ENCODE data around the gene CNTN2. TPM values are rescaled to one million over a fixed set of nuclear protein-coding genes. Genes with fewer than 3 reads are reported as not detected.

The CNTN2 gene
- total RNA-seq, 1 experiment from 2014 or later, result not detected

- CTCF ChIA-PET, result no interaction called here
- no TSS peak for BruUV-seq (replicated peaks)
- peaks cover 30% of the 10 kb centered on the region for H3K36me3 ChIP-seq (ENCODE audit: low read depth)
- TF ChIP-seq EZH2 (IDR thresholded peaks at IDR 0.05; ENCODE audit: low read depth), result no peak
- H3K27me3 ChIP-seq (ENCODE audit: insufficient read depth, low read depth), result no peaks in the 10 kb centered on the region
- H3K9me2 ChIP-seq (ENCODE audit: insufficient read depth), result no peaks in the 10 kb centered on the region
- H4K20me1 ChIP-seq (ENCODE audit: insufficient read depth), result no peaks in the 10 kb centered on the region
- no peaks in the 10 kb centered on the region for H3K79me2 ChIP-seq (ENCODE audit: low read depth)
- no peak overlapping the region for H3K4me3 ChIP-seq
- intact Hi-C loops (cut with micrococcal nuclease; ENCODE audit: unreplicated experiment), result no loop called here
- DNase-seq, result no peak
- H2AFZ ChIP-seq, result no peak overlapping the region
- H3F3A ChIP-seq (ENCODE audit: insufficient read depth, low read depth), result 0 out of 2 replicates have a peak, but pooled peaks cover 2% of the 10 kb centered on the region
- H3K4me2 ChIP-seq, result no peak overlapping the region
- H3K9me3 ChIP-seq (ENCODE audit: insufficient read depth, low read depth), result no peaks in the 10 kb centered on the region
- POLR2A ChIA-PET (ENCODE audit: unreplicated experiment), result no interaction called here
- no peaks in the 10 kb centered on the region for H3K4me1 ChIP-seq (replicated peaks; ENCODE audit: insufficient read depth)
- no peak overlapping the region for H3K27ac ChIP-seq
These were observed 65.5 kb downstream of the CNTN2 start for GRCh38 chr1:205108464-205108863.

GRCh38 chr1:205109269-205109668, 66.3 kb downstream of the CNTN2 start:
- Histone ChIP-seq H3K36me3 (ENCODE audit: low read depth) (peaks cover 33% of the 10 kb centered on the region), H3K4me3 (no peak overlapping the region), H3K27me3 (ENCODE audit: insufficient read depth, low read depth) (no peaks in the 10 kb centered on the region), H3K9me3 (ENCODE audit: insufficient read depth, low read depth) (no peaks in the 10 kb centered on the region), H3K79me2 (ENCODE audit: low read depth) (no peaks in the 10 kb centered on the region), H3K4me2 (no peak overlapping the region), H3K4me1 (replicated peaks; ENCODE audit: insufficient read depth) (no peaks in the 10 kb centered on the region), H2AFZ (no peak overlapping the region), H3K27ac (no peak overlapping the region), H3K9me2 (ENCODE audit: insufficient read depth) (no peaks in the 10 kb centered on the region), H3F3A (ENCODE audit: insufficient read depth, low read depth) (no peaks in the 10 kb centered on the region), H4K20me1 (ENCODE audit: insufficient read depth) (no peaks in the 10 kb centered on the region)
- TF ChIP-seq CTCF (conservative IDR thresholded peaks at IDR 0.05) (no peak), EZH2 (IDR thresholded peaks at IDR 0.05; ENCODE audit: low read depth) (no peak)
- ChIA-PET POLR2A (ENCODE audit: unreplicated experiment) (interaction anchor here (0.5 kb wide), 1 partner anchor 891 kb away, joined by 3 read pairs; no protein-coding TSS in a partner anchor), CTCF (interaction anchor here (0.5 kb wide), 1 partner anchor 120 kb away, joined by 3 read pairs; no protein-coding TSS in a partner anchor)
- BruUV-seq (replicated peaks), result no TSS peak
- intact Hi-C loops (cut with micrococcal nuclease; ENCODE audit: unreplicated experiment), result no loop called here
- no peak for DNase-seq

- no peaks in the 10 kb centered on the region for H3K4me1 ChIP-seq (replicated peaks; ENCODE audit: insufficient read depth)
- no peaks in the 10 kb centered on the region for H4K20me1 ChIP-seq (ENCODE audit: insufficient read depth)
- peaks cover 33% of the 10 kb centered on the region for H3K36me3 ChIP-seq (ENCODE audit: low read depth)
- no peaks in the 10 kb centered on the region for H3K9me2 ChIP-seq (ENCODE audit: insufficient read depth)
- ChIA-PET POLR2A (ENCODE audit: unreplicated experiment) (interaction anchor here (0.5 kb wide), 1 partner anchor 890 kb away, joined by 3 read pairs; no protein-coding TSS in a partner anchor), CTCF (interaction anchor here (0.5 to 0.6 kb wide), 2 partner anchors 119 to 149 kb away, joined by 3 read pairs; no protein-coding TSS in a partner anchor)
- H3K4me3 ChIP-seq, result no peak overlapping the region
- no peaks in the 10 kb centered on the region for H3K79me2 ChIP-seq (ENCODE audit: low read depth)
- no peak overlapping the region for H3K27ac ChIP-seq
- DNase-seq, result no peak
- no peaks in the 10 kb centered on the region for H3F3A ChIP-seq (ENCODE audit: insufficient read depth, low read depth)
- no TSS peak for BruUV-seq (replicated peaks)
- no peaks in the 10 kb centered on the region for H3K27me3 ChIP-seq (ENCODE audit: insufficient read depth, low read depth)
- TF ChIP-seq EZH2 (IDR thresholded peaks at IDR 0.05; ENCODE audit: low read depth) (no peak), CTCF (conservative IDR thresholded peaks at IDR 0.05) (no peak)
- H3K9me3 ChIP-seq (ENCODE audit: insufficient read depth, low read depth), result no peaks in the 10 kb centered on the region
- no peak overlapping the region for H2AFZ ChIP-seq
- intact Hi-C loops (cut with micrococcal nuclease; ENCODE audit: unreplicated experiment), result no loop called here
- no peak overlapping the region for H3K4me2 ChIP-seq
These were observed 66.7 kb downstream of the CNTN2 start for GRCh38 chr1:205109711-205110110.

GRCh38 chr1:205111354-205111753, 68.3 kb downstream of the CNTN2 start:
- ChIA-PET CTCF (no interaction called here), POLR2A (ENCODE audit: unreplicated experiment) (interaction anchor here (0.5 to 0.7 kb wide), 2 partner anchors 25 to 39 kb away, joined by 3 to 4 read pairs; no protein-coding TSS in a partner anchor)
- intact Hi-C loops (cut with micrococcal nuclease; ENCODE audit: unreplicated experiment), result no loop called here
- no TSS peak for BruUV-seq (replicated peaks)
- no peak for DNase-seq
- 0 out of 2 replicates have a peak, but pooled peaks cover 6% of the 10 kb centered on the region for H4K20me1 ChIP-seq (ENCODE audit: insufficient read depth)
- H3K36me3 ChIP-seq (ENCODE audit: low read depth), result peaks cover 23% of the 10 kb centered on the region
- H3K9me2 ChIP-seq (ENCODE audit: insufficient read depth), result no peaks in the 10 kb centered on the region
- no peak overlapping the region for H2AFZ ChIP-seq
- H3F3A ChIP-seq (ENCODE audit: insufficient read depth, low read depth), result no peaks in the 10 kb centered on the region
- H3K27ac ChIP-seq, result no peak overlapping the region
- H3K27me3 ChIP-seq (ENCODE audit: insufficient read depth, low read depth), result no peaks in the 10 kb centered on the region
- no peak overlapping the region for H3K4me3 ChIP-seq
- H3K4me1 ChIP-seq (replicated peaks; ENCODE audit: insufficient read depth), result no peaks in the 10 kb centered on the region
- TF ChIP-seq CTCF (conservative IDR thresholded peaks at IDR 0.05) (no peak), EZH2 (IDR thresholded peaks at IDR 0.05; ENCODE audit: low read depth) (no peak)
- no peaks in the 10 kb centered on the region for H3K9me3 ChIP-seq (ENCODE audit: insufficient read depth, low read depth)
- H3K4me2 ChIP-seq, result no peak overlapping the region
- 0 out of 2 replicates have a peak, but pooled peaks cover 5% of the 10 kb centered on the region for H3K79me2 ChIP-seq (ENCODE audit: low read depth)

Data from PC-9 (cell line).